ENCODE results near the gene NTM. TPM values are rescaled to one million over a fixed set of nuclear protein-coding genes. Genes with fewer than 3 reads are reported as not detected.

Gene NTM
- total and polyA plus RNA-seq, 2 donors (not counting 1 experiment from before 2014, with no cell fraction given), result 12.3 to 28.6 TPM

DNA sequence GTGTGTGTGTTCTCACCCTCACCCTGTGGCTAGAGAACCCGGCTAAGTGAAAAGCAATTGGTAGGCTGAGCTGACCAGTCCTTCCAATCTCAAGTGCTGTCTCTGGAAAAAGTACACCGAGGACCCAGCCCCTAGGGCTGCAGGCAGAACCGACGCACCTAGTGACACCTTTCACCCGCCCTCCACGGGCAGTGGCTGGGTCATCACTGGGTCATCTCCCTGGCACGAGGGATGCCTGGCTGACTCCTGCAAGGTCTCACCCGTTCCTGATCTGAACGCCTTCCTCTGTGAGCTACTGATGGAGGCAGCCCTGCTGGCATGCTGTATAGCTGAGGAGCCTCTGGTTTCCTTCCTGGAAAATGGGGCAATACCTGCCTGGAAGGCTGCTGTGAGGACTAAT, 311.5 kb downstream of the NTM start:
- Histone ChIP-seq H3K4me2 (ENCODE audit: extremely low read depth, insufficient read depth, low read length) (no peak overlapping the region), H3K9me3 (ENCODE audit: control insufficient read depth, insufficient read depth, low read depth, low read length) (no peaks in the 10 kb centered on the region), H3K27me3 (ENCODE audit: control insufficient read depth, insufficient read depth, low read length) (peaks cover 6% of the 10 kb centered on the region), H3K4me3 (replicated peaks in 1 of 4; ENCODE audit: control extremely low read depth in 1 of 4, insufficient read depth in 1 of 4, low read depth in 3 of 4, low read length in 4 of 4) (no peak overlapping the region), H3K27ac (ENCODE audit: insufficient read depth, low read length) (no peak overlapping the region), H3K4me1 (ENCODE audit: control insufficient read depth, extremely low read depth, insufficient read depth, low read length) (no peaks in the 10 kb centered on the region), H2AFZ (ENCODE audit: low read length) (no peak overlapping the region), H3K36me3 (ENCODE audit: control insufficient read depth, insufficient read depth, low read length) (no peaks in the 10 kb centered on the region), H4K20me1 (ENCODE audit: control insufficient read depth, extremely low read depth, insufficient read depth, low read length) (no peaks in the 10 kb centered on the region), H3K79me2 (ENCODE audit: control insufficient read depth, insufficient read depth, low read length) (no peaks in the 10 kb centered on the region), H3K9ac (ENCODE audit: insufficient read depth, low read length) (no peak overlapping the region)
- DNase-seq (ENCODE audit: low read depth in 2 of 2), result no peak
- TF ChIP-seq, protein P1, sequence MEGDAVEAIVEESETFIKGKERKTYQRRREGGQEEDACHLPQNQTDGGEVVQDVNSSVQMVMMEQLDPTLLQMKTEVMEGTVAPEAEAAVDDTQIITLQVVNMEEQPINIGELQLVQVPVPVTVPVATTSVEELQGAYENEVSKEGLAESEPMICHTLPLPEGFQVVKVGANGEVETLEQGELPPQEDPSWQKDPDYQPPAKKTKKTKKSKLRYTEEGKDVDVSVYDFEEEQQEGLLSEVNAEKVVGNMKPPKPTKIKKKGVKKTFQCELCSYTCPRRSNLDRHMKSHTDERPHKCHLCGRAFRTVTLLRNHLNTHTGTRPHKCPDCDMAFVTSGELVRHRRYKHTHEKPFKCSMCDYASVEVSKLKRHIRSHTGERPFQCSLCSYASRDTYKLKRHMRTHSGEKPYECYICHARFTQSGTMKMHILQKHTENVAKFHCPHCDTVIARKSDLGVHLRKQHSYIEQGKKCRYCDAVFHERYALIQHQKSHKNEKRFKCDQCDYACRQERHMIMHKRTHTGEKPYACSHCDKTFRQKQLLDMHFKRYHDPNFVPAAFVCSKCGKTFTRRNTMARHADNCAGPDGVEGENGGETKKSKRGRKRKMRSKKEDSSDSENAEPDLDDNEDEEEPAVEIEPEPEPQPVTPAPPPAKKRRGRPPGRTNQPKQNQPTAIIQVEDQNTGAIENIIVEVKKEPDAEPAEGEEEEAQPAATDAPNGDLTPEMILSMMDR (conservative IDR thresholded peaks at IDR 0.05 in 1 of 2, IDR thresholded peaks at IDR 0.05 in 1 of 2; ENCODE audit: low read depth in 1 of 2, low read length in 2 of 2), result no peak
- TF ChIP-seq EZH2 (IDR thresholded peaks at IDR 0.05; ENCODE audit: low read length, missing control alignments), result no peak

DNA sequence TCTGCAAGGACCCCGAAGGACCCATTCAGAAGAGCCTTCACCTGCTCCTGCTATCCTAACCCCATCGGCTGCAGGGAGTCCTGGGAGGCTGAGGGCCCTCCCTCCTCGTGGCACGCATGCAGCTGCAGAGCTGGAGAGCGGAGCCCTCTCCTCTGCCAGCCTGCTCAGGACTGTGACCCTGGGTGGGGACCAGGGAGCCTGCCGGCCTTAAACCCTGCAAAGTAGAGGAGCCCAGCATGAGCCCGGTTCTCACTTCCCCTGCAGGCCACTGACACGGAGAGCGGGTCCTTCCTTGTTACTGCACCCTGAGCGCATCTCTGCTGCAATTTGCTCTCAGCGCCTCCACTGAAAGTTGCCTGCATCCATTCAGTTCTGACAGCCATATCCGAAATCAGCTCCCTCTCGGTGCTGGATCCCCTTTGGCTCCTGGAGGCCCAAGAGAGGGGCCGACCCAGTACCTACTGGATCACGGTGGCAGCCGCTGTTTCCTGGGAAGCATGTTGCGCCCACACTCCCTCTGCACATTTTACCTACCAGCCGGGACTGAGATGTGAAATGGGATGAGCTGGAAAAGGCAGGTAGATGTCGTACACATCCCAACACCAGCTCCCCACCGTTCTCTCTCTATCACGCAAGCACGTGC, 312.1 kb downstream of the NTM start:
- Histone ChIP-seq H3K27ac (ENCODE audit: insufficient read depth, low read length) (no peak overlapping the region), H3K79me2 (ENCODE audit: control insufficient read depth, insufficient read depth, low read length) (no peaks in the 10 kb centered on the region), H3K36me3 (ENCODE audit: control insufficient read depth, insufficient read depth, low read length) (no peaks in the 10 kb centered on the region), H4K20me1 (ENCODE audit: control insufficient read depth, extremely low read depth, insufficient read depth, low read length) (no peaks in the 10 kb centered on the region), H3K27me3 (ENCODE audit: control insufficient read depth, insufficient read depth, low read length) (peaks cover 6% of the 10 kb centered on the region), H2AFZ (ENCODE audit: low read length) (no peak overlapping the region), H3K4me1 (ENCODE audit: control insufficient read depth, extremely low read depth, insufficient read depth, low read length) (no peaks in the 10 kb centered on the region), H3K9me3 (ENCODE audit: control insufficient read depth, insufficient read depth, low read depth, low read length) (no peaks in the 10 kb centered on the region), H3K4me2 (ENCODE audit: extremely low read depth, insufficient read depth, low read length) (no peak overlapping the region), H3K9ac (ENCODE audit: insufficient read depth, low read length) (no peak overlapping the region), H3K4me3 (replicated peaks in 1 of 4; ENCODE audit: control extremely low read depth in 1 of 4, insufficient read depth in 1 of 4, low read depth in 3 of 4, low read length in 4 of 4) (no peak overlapping the region)
- no peak for TF ChIP-seq EZH2 (IDR thresholded peaks at IDR 0.05; ENCODE audit: low read length, missing control alignments)
- TF ChIP-seq, protein P1 (conservative IDR thresholded peaks at IDR 0.05 in 1 of 2, IDR thresholded peaks at IDR 0.05 in 1 of 2; ENCODE audit: low read depth in 1 of 2, low read length in 2 of 2), result no peak
- no peak for DNase-seq (ENCODE audit: low read depth in 2 of 2)

DNA sequence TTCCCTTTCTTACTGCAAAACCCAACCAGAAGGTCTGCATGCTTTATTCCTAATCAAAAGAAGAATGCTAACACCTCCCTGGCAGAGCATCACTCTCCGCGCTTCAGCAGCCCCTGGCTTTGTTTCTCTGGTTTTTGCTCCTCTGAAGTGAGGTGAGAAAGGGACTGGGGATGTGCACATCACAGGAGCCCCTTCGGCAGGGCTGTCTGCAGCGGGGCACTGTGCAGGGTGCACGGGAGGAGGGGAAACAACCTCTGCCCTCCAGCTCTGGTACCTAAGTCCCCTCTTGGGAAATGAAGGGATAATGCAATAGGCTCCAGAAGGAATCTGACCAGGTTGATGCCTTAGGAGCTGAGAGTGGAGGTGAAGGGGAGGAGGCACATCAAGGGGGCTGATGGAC, 312.7 kb downstream of the NTM start:
- H2AFZ ChIP-seq (ENCODE audit: low read length), result no peak overlapping the region
- H3K4me3 ChIP-seq (replicated peaks in 1 of 4; ENCODE audit: control extremely low read depth in 1 of 4, insufficient read depth in 1 of 4, low read depth in 3 of 4, low read length in 4 of 4), result no peak overlapping the region
- DNase-seq (ENCODE audit: low read depth in 2 of 2), result no peak
- no peak overlapping the region for H3K9ac ChIP-seq (ENCODE audit: insufficient read depth, low read length)
- H3K27me3 ChIP-seq (ENCODE audit: control insufficient read depth, insufficient read depth, low read length), result peaks cover 6% of the 10 kb centered on the region
- H3K4me1 ChIP-seq (ENCODE audit: control insufficient read depth, extremely low read depth, insufficient read depth, low read length), result no peaks in the 10 kb centered on the region
- TF ChIP-seq, protein P1 (conservative IDR thresholded peaks at IDR 0.05 in 1 of 2, IDR thresholded peaks at IDR 0.05 in 1 of 2; ENCODE audit: low read depth in 1 of 2, low read length in 2 of 2), result no peak
- TF ChIP-seq EZH2 (IDR thresholded peaks at IDR 0.05; ENCODE audit: low read length, missing control alignments), result no peak
- H4K20me1 ChIP-seq (ENCODE audit: control insufficient read depth, extremely low read depth, insufficient read depth, low read length), result no peaks in the 10 kb centered on the region
- H3K9me3 ChIP-seq (ENCODE audit: control insufficient read depth, insufficient read depth, low read depth, low read length), result no peaks in the 10 kb centered on the region
- H3K4me2 ChIP-seq (ENCODE audit: extremely low read depth, insufficient read depth, low read length), result no peak overlapping the region
- H3K27ac ChIP-seq (ENCODE audit: insufficient read depth, low read length), result no peak overlapping the region
- no peaks in the 10 kb centered on the region for H3K36me3 ChIP-seq (ENCODE audit: control insufficient read depth, insufficient read depth, low read length)
- H3K79me2 ChIP-seq (ENCODE audit: control insufficient read depth, insufficient read depth, low read length), result no peaks in the 10 kb centered on the region
